ENCODE data around the gene NCBP2L. TPM values are rescaled to one million over a fixed set of nuclear protein-coding genes. Genes with fewer than 3 reads are reported as not detected.

Gene NCBP2L
- polyA plus RNA-seq, 3 donors, result not detected

DNA sequence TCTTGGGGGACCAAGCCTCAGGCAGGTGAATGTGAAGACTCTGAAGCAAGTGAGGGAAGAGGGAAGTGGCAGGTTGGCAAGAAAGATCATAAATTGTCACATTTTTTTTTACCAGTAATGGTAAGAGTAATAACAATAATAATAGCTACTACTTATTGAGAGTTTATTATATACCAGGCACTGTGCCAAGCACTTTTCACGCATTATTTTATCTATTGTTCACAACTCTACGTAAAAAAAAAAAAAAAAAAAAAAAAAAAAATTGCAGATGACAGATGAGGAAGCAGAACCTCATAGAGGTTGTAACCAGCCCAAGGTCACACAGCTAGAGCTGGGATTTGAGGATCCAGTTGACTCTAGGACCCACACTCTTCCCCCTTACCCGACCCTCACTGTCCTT is 42.9 kb upstream of the NCBP2L start:
- no peak overlapping the region for H3K27ac Mint-ChIP-seq

DNA sequence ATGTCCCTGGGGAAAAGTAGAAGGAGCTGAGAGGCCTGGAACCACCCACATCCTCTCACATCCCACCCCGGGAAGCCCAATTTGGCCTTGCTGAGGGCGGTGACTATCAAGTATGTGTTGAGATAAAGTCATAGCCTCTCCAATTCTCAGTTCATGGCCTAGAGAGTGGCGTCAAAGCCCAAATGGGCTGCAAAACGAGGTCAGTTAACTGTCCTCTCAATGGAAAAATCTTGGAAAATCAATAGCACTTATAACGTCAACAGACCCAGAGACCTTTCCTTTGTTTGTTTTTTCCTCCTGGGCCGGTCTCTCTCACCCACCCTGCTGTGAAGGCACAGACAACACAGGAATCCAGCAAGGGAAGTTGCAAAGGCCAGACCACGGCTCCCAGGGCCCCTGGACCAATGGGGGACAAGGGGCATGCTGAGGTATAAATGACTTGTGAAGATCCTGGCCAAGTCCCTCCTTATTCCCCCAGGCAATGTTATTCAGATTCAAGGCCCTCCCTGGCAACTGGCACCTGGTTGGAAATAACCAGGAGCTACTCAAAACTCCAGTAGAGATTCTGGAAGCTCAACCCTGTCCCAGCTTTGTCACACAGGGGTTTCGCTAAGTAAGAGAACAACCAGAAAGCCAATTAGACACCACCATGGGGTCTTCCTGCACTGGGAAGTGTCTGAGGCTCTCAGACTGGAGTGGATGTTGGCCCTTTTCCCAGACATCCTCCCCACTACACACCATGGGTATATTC is 40.6 kb upstream of the NCBP2L start:
- Mint-ChIP-seq H3K4me3 (no peak overlapping the region), H3K36me3 (no peaks in the 10 kb centered on the region), H3K27ac (peak overlapping the region in 1 of 7 donors; percentile 42), H3K4me1 (peaks cover 12% of the 10 kb centered on the region), H3K9me3 (peaks cover 0 to 3% (median 0%) of the 10 kb centered on the region in 7 donors), H3K27me3 (ENCODE audit: low read depth in 3 of 3) (peaks cover 0 to 11% (median 7%) of the 10 kb centered on the region in 3 donors)
- H3K9me3 ChIP-seq (replicated peaks in 1 of 2; ENCODE audit: control insufficient read depth in 1 of 2, insufficient read depth in 1 of 2, low read length in 2 of 2), result no peaks in the 10 kb centered on the region
- no peak overlapping the region for H3K9ac ChIP-seq (ENCODE audit: insufficient read depth, low read length, poor library complexity, severe bottlenecking)
- peaks cover 10 to 12% of the 10 kb centered on the region in 2 donors for H3K4me1 ChIP-seq (ENCODE audit: control insufficient read depth in 1 of 2, insufficient read depth in 2 of 2, low read length in 2 of 2)
- TF ChIP-seq, protein P1, sequence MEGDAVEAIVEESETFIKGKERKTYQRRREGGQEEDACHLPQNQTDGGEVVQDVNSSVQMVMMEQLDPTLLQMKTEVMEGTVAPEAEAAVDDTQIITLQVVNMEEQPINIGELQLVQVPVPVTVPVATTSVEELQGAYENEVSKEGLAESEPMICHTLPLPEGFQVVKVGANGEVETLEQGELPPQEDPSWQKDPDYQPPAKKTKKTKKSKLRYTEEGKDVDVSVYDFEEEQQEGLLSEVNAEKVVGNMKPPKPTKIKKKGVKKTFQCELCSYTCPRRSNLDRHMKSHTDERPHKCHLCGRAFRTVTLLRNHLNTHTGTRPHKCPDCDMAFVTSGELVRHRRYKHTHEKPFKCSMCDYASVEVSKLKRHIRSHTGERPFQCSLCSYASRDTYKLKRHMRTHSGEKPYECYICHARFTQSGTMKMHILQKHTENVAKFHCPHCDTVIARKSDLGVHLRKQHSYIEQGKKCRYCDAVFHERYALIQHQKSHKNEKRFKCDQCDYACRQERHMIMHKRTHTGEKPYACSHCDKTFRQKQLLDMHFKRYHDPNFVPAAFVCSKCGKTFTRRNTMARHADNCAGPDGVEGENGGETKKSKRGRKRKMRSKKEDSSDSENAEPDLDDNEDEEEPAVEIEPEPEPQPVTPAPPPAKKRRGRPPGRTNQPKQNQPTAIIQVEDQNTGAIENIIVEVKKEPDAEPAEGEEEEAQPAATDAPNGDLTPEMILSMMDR (IDR thresholded peaks at IDR 0.05), result no peak
- no peaks in the 10 kb centered on the region for H3K36me3 ChIP-seq (replicated peaks in 1 of 2; ENCODE audit: control insufficient read depth in 1 of 2, insufficient read depth in 2 of 2, low read length in 2 of 2)
- no peak for DNase-seq
- H4K20me1 ChIP-seq (ENCODE audit: insufficient read depth, low read length), result no peaks in the 10 kb centered on the region
- H2AFZ ChIP-seq (ENCODE audit: insufficient read depth, low read depth, low read length, poor library complexity, severe bottlenecking), result no peak overlapping the region
- no peak overlapping the region for H3K27ac ChIP-seq (ENCODE audit: low read depth in 1 of 2, low read length in 2 of 2)
- no peaks in the 10 kb centered on the region for H3K79me2 ChIP-seq (ENCODE audit: insufficient read depth, low read length)
- no peaks in the 10 kb centered on the region for H3K27me3 ChIP-seq (ENCODE audit: control insufficient read depth in 2 of 2, insufficient read depth in 2 of 2, low read length in 2 of 2)
- WGBS (ENCODE audit: insufficient coverage), result no CpG with 5 or more reads among the region's 8 CpGs
- no peak overlapping the region for H3K4me2 ChIP-seq (replicated peaks; ENCODE audit: extremely low read depth, low read length, poor library complexity, severe bottlenecking)
- intact Hi-C loops (cut with micrococcal nuclease), result no loop called here
- H3K4me3 ChIP-seq (replicated peaks in 1 of 3; ENCODE audit: low read depth in 2 of 3, low read length in 3 of 3), result no peak overlapping the region

More for the DNA sequence above, 42.9 kb upstream of the NCBP2L start:
- peaks cover 0 to 2% (median 1%) of the 10 kb centered on the region in 3 donors for H3K27me3 Mint-ChIP-seq (ENCODE audit: low read depth in 3 of 3)
- no peaks in the 10 kb centered on the region for H3K9me3 Mint-ChIP-seq
- no peaks in the 10 kb centered on the region for H3K27me3 ChIP-seq (ENCODE audit: control insufficient read depth in 2 of 2, insufficient read depth in 2 of 2, low read length in 2 of 2)
- H3K9me3 ChIP-seq (replicated peaks in 1 of 2; ENCODE audit: control insufficient read depth in 1 of 2, insufficient read depth in 1 of 2, low read length in 2 of 2), result no peaks in the 10 kb centered on the region
- no peak overlapping the region for H2AFZ ChIP-seq (ENCODE audit: insufficient read depth, low read depth, low read length, poor library complexity, severe bottlenecking)
- no peak overlapping the region for H3K9ac ChIP-seq (ENCODE audit: insufficient read depth, low read length, poor library complexity, severe bottlenecking)
- intact Hi-C loops (cut with micrococcal nuclease), result no loop called here
- peaks cover 11% of the 10 kb centered on the region for H3K4me1 Mint-ChIP-seq
- no peak for DNase-seq
- H3K79me2 ChIP-seq (ENCODE audit: insufficient read depth, low read length), result no peaks in the 10 kb centered on the region
- TF ChIP-seq, protein P1 (IDR thresholded peaks at IDR 0.05), result no peak
- WGBS (ENCODE audit: insufficient coverage), result no CpG with 5 or more reads among the region's 3 CpGs
- H3K4me3 ChIP-seq (replicated peaks in 1 of 3; ENCODE audit: low read depth in 2 of 3, low read length in 3 of 3), result no peak overlapping the region
- H3K36me3 Mint-ChIP-seq, result no peaks in the 10 kb centered on the region
- no peak overlapping the region for H3K27ac ChIP-seq (ENCODE audit: low read depth in 1 of 2, low read length in 2 of 2)
- peaks cover 11% of the 10 kb centered on the region in 2 donors for H3K4me1 ChIP-seq (ENCODE audit: control insufficient read depth in 1 of 2, insufficient read depth in 2 of 2, low read length in 2 of 2)
- no peak overlapping the region for H3K4me2 ChIP-seq (replicated peaks; ENCODE audit: extremely low read depth, low read length, poor library complexity, severe bottlenecking)
- no peak overlapping the region for H3K4me3 Mint-ChIP-seq
- no peaks in the 10 kb centered on the region for H4K20me1 ChIP-seq (ENCODE audit: insufficient read depth, low read length)
- no peaks in the 10 kb centered on the region for H3K36me3 ChIP-seq (replicated peaks in 1 of 2; ENCODE audit: control insufficient read depth in 1 of 2, insufficient read depth in 2 of 2, low read length in 2 of 2)

Measured in CD14-positive monocyte (primary cell).